ENCODE results near the gene DTNBP1.
A peak's percentile ranks its signal among the peaks of the same experiment; 100 is the strongest.

DTNBP1 gene

DNA sequence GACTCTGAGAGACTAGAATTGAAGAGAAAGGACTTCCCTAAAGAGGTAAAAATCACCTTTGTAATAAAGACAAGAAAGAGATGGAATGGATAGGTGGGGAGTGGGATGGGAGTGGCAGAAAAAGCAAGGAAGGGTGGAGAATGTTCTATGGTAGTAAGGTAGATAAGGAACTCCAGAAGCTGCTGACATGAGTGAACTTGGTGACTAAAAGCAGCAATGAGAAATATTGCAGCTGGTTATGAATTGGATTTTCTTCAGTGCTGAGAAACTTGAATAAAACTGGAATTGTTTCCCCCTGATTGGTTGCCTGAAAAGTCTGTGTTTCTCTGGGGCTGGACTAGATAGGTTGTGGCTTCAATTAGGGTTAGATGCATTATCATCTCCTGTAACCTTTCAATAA lies 15.7 kb upstream of the DTNBP1 start:
- Histone ChIP-seq H3K9me3 (ENCODE audit: control insufficient read depth, low read length) (no peaks in the 10 kb centered on the region), H3K4me2 (ENCODE audit: low read length) (no peak overlapping the region), H3K79me2 (no peaks in the 10 kb centered on the region), H3K27me3 (ENCODE audit: control insufficient read depth, insufficient read depth, low read length) (no peaks in the 10 kb centered on the region), H3K36me3 (ENCODE audit: control insufficient read depth, insufficient read depth, low read length) (no peaks in the 10 kb centered on the region), H3K9ac (no peak overlapping the region), H2AFZ (no peak overlapping the region), H3K4me3 (ENCODE audit: low read depth, low read length) (no peak overlapping the region), H3K4me1 (peaks cover 5% of the 10 kb centered on the region), H3K27ac (no peak overlapping the region)
- TF ChIP-seq, protein P1, sequence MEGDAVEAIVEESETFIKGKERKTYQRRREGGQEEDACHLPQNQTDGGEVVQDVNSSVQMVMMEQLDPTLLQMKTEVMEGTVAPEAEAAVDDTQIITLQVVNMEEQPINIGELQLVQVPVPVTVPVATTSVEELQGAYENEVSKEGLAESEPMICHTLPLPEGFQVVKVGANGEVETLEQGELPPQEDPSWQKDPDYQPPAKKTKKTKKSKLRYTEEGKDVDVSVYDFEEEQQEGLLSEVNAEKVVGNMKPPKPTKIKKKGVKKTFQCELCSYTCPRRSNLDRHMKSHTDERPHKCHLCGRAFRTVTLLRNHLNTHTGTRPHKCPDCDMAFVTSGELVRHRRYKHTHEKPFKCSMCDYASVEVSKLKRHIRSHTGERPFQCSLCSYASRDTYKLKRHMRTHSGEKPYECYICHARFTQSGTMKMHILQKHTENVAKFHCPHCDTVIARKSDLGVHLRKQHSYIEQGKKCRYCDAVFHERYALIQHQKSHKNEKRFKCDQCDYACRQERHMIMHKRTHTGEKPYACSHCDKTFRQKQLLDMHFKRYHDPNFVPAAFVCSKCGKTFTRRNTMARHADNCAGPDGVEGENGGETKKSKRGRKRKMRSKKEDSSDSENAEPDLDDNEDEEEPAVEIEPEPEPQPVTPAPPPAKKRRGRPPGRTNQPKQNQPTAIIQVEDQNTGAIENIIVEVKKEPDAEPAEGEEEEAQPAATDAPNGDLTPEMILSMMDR (IDR thresholded peaks at IDR 0.05), result no peak

DNA sequence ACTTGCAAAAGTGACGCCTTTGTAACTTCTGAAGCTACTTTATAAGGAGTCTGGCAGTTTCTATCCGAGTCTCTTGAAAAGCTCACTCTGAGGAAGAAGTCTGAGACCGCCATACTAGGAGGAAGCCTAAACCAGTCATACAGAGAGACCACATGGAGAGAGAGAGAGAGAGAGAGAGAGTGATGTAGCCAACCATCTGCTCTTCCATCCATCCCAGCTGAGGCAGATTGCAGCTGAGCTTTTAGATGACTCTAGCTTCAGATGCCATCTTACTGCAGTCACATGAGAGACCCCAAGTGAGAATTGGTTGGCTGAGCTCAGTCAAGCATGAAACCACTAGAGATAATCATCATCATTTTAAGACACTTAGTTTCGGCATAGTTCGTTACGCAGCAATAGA lies 15.0 kb upstream of the DTNBP1 start:
- Histone ChIP-seq H3K4me2 (ENCODE audit: low read length) (no peak overlapping the region), H3K4me3 (ENCODE audit: low read depth, low read length) (no peak overlapping the region)
- TF ChIP-seq, protein P1 (IDR thresholded peaks at IDR 0.05), result no peak

DNA sequence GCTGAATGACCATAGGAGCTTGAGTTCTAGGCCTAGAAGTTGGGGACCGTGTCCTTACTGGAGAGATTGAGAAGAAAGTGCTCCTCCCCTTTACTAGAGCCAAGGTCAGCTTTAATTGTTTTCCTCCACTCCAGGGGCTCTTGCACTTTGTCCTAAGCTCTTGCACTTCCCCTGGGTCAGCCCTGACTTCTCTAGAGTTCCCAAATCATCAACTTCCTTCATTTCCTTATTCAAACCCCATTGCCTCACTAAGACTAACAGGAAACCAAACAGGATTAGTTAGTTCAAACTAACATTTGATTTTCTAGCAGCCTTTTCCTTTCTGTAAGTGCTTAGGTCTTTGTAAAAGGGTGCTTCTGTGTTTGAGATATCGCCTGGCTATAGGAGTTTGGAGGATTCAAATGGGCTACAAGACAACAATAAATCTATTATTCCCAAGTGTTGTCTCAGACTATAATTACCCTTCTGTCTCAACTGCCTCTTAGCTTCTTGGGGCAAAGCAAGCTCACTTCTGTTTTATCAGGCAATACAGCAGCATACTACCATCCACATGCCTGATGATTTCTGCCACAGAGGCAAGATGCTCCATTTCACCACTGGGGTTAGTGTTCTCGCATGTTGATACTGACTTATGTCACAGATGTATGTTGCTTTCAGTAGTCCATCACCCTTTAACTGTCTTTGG lies 12.8 kb upstream of the DTNBP1 start:
- H2AFZ ChIP-seq, result peak overlapping the region; percentile 50
- no peaks in the 10 kb centered on the region for H3K27me3 ChIP-seq (ENCODE audit: control insufficient read depth, insufficient read depth, low read length)
- no peaks in the 10 kb centered on the region for H3K9me3 ChIP-seq (ENCODE audit: control insufficient read depth, low read length)
- TF ChIP-seq, protein P1 (IDR thresholded peaks at IDR 0.05), result no peak
- no peak overlapping the region for H3K9ac ChIP-seq
- no peaks in the 10 kb centered on the region for H3K36me3 ChIP-seq (ENCODE audit: control insufficient read depth, insufficient read depth, low read length)
- no peak overlapping the region for H3K27ac ChIP-seq
- no peak overlapping the region for H3K4me2 ChIP-seq (ENCODE audit: low read length)
- peaks cover 5% of the 10 kb centered on the region for H3K4me1 ChIP-seq
- H3K79me2 ChIP-seq, result no peaks in the 10 kb centered on the region
- H3K4me3 ChIP-seq (ENCODE audit: low read depth, low read length), result no peak overlapping the region

More for the DNA sequence above, 15.0 kb upstream of the DTNBP1 start:
- Histone ChIP-seq H3K79me2 (no peaks in the 10 kb centered on the region), H2AFZ (no peak overlapping the region), H3K9me3 (ENCODE audit: control insufficient read depth, low read length) (no peaks in the 10 kb centered on the region), H3K9ac (no peak overlapping the region), H3K4me1 (peaks cover 5% of the 10 kb centered on the region), H3K27ac (no peak overlapping the region), H3K27me3 (ENCODE audit: control insufficient read depth, insufficient read depth, low read length) (no peaks in the 10 kb centered on the region), H3K36me3 (ENCODE audit: control insufficient read depth, insufficient read depth, low read length) (no peaks in the 10 kb centered on the region)

DNA sequence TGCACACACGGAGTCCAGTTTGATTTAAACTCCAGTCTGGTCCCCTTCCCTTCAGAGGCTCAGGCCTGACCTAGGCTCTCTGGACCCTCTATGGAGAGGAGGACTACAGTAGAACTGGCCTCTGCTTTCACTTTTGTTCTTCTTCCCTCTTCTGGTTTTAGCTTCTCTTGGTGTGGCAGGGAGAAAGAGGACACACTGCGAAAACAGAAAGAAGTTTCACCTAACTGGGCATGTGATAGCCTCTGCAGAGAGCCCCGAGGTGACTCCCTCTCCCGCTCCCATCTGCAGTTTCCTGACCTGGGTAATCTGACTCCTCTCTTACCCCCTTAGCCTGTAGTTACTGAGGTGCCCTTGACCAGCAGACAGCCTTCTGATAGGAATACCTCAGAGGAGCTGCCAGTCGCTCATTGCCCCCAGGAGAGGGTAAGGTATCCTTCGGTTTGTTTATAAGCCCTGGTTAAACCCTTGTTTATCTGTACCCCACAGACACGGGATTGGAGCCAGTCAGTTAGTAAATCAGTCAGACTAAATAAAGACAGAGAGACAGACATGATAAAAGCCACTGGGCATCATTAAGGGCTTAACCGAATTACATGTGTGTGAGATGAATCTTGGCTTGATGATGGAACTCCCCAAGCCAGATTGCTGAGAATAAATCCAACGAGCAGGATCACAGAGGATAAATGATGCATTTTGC lies 12.0 kb upstream of the DTNBP1 start:
- Histone ChIP-seq H3K4me2 (ENCODE audit: low read length) (peak overlapping the region; percentile 21), H3K27me3 (ENCODE audit: control insufficient read depth, insufficient read depth, low read length) (no peaks in the 10 kb centered on the region), H3K4me1 (peaks cover 5% of the 10 kb centered on the region), H3K79me2 (no peaks in the 10 kb centered on the region), H3K36me3 (ENCODE audit: control insufficient read depth, insufficient read depth, low read length) (no peaks in the 10 kb centered on the region), H3K9ac (no peak overlapping the region), H3K4me3 (ENCODE audit: low read depth, low read length) (no peak overlapping the region), H3K9me3 (ENCODE audit: control insufficient read depth, low read length) (no peaks in the 10 kb centered on the region), H3K27ac (no peak overlapping the region), H2AFZ (peak overlapping the region; percentile 50)
- TF ChIP-seq, protein P1 (IDR thresholded peaks at IDR 0.05), result no peak
